GM21390 (cell line): ENCODE results near the gene ARHGAP45.
A peak's percentile ranks its signal among the peaks of the same experiment; 100 is the strongest.

ENCODE experiments used
- ATAC-seq: cut with Tn5 transposase; IDR thresholded peaks from one replicate; pipeline ENCODE4 v1.9.1; 2021; ENCODE audit not compliant: unreplicated experiment

ARHGAP45 gene

GRCh38 chr19:1085676-1086442 is 18.9 kb downstream of the ARHGAP45 start:
- ATAC-seq, result no peak

GRCh38 chr19:1086613-1087012 is 19.6 kb downstream of the ARHGAP45 start:
- no peak for ATAC-seq

- ATAC-seq, result no peak
Measured at GRCh38 chr19:1087813-1088415, 20.9 kb downstream of the ARHGAP45 start.

GRCh38 chr19:1088416-1089010 is 21.5 kb downstream of the ARHGAP45 start:
- no peak for ATAC-seq

GRCh38 chr19:1089126-1089771 is 22.3 kb downstream of the ARHGAP45 start:
- no peak for ATAC-seq

GRCh38 chr19:1089891-1090290 is 22.9 kb downstream of the ARHGAP45 start:
- no peak for ATAC-seq

GRCh38 chr19:1090731-1091543 is 24.0 kb downstream of the ARHGAP45 start:
- ATAC-seq, result no peak

GRCh38 chr19:1091544-1092175 is 24.7 kb downstream of the ARHGAP45 start:
- ATAC-seq, result no peak

GRCh38 chr19:1093330-1093729 is 26.4 kb downstream of the ARHGAP45 start:
- ATAC-seq, result no peak

GRCh38 chr19:1093811-1094553 is 27.0 kb downstream of the ARHGAP45 start:
- ATAC-seq, result no peak

GRCh38 chr19:1094655-1094977 is 27.6 kb downstream of the ARHGAP45 start:
- ATAC-seq, result no peak

- peak; percentile 70 for ATAC-seq
Measured at GRCh38 chr19:1094978-1095701, 28.2 kb downstream of the ARHGAP45 start, which contains the start of gene POLR2E. Gene POLR2E (minus strand): TSS chr19:1095375. CDS start chr19:1095315, 60 bp downstream.

GRCh38 chr19:1097810-1098176 is 30.8 kb downstream of the ARHGAP45 start:
- no peak for ATAC-seq

GRCh38 chr19:1098177-1099051 is 31.4 kb downstream of the ARHGAP45 start:
- no peak for ATAC-seq

- no peak for ATAC-seq
Measured at GRCh38 chr19:1101337-1101698, 34.4 kb downstream of the ARHGAP45 start.

GRCh38 chr19:1102407-1103131 is 35.6 kb downstream of the ARHGAP45 start:
- no peak for ATAC-seq

- no peak for ATAC-seq
Measured at GRCh38 chr19:1103132-1103707, 36.3 kb downstream of the ARHGAP45 start.
